Adrenal gland (tissue), 5 donors: ENCODE data around the gene PTH1R.

Source experiments
- POLR2A ChIP-seq, 2 donors: fragments of 450-650 bp; IDR thresholded peaks; one replicate each; pipeline ENCODE4 v1.6.1; 2017; ENCODE audit warnings: antibody characterized with exemption in 2 of 2, mild to moderate bottlenecking in 2 of 2, moderate library complexity in 1 of 2
- TF ChIP-seq, protein P1 (sequence below), 6 experiments: fragments of 450-650 bp in 4 of 6; fragments of 200-600 bp in 2 of 6; sonication (generic) in 1 of 6; IDR thresholded peaks; 1 replicate in 5 of 6; 2 replicates in 1 of 6; pipeline versions ENCODE4 v1.5.1 to v1.8.0; 2016 to 2021; ENCODE audit warnings: antibody characterized with exemption in 6 of 6, mild to moderate bottlenecking in 2 of 6, moderate library complexity in 1 of 6
- donor health status: DM: no; HTN: no; CAD: no.

DNA sequence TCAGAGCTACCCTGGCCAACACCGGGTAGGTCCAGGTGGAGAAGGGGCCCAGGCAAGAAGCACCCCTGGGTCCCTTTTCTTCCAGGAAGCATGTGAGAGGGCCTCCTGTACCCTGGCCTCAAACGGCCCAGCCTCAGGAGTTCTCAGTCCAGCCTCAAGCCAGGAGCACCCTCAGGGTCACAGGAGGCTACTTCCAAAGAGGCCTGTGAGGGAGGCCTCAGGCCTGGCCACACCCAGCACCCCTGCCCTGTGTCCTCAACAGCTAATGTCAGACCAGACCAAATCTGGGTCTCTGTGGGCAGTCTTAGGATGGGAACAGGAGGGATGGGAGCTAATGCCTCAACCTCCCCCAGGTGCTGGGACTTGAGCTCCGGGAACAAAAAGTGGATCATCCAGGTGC, 23.5 kb downstream of the PTH1R start:
- no peak for TF ChIP-seq POLR2A (IDR thresholded peaks at IDR 0.05)
- TF ChIP-seq, protein P1, sequence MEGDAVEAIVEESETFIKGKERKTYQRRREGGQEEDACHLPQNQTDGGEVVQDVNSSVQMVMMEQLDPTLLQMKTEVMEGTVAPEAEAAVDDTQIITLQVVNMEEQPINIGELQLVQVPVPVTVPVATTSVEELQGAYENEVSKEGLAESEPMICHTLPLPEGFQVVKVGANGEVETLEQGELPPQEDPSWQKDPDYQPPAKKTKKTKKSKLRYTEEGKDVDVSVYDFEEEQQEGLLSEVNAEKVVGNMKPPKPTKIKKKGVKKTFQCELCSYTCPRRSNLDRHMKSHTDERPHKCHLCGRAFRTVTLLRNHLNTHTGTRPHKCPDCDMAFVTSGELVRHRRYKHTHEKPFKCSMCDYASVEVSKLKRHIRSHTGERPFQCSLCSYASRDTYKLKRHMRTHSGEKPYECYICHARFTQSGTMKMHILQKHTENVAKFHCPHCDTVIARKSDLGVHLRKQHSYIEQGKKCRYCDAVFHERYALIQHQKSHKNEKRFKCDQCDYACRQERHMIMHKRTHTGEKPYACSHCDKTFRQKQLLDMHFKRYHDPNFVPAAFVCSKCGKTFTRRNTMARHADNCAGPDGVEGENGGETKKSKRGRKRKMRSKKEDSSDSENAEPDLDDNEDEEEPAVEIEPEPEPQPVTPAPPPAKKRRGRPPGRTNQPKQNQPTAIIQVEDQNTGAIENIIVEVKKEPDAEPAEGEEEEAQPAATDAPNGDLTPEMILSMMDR (IDR thresholded peaks at IDR 0.05) = no peak
